Activated CD8-positive, alpha-beta memory T cell treated with anti-CD3 and anti-CD28 coated beads for 36 hours (primary cell): ENCODE data around the gene ADK. TPM values are rescaled to one million over a fixed set of nuclear protein-coding genes. Genes with fewer than 3 reads are reported as not detected.

Experiments used
- CTCF ChIA-PET: fragments of 350-600 bp; sonication (Branson Sonifier 250); formaldehyde crosslinking; loops from one replicate; lab custom pipeline; 2021; ENCODE audit warnings: antibody characterized with exemption; lab: Charles Lee
- POLR2A ChIA-PET: fragments of 350-600 bp; sonication (Branson Sonifier 250); formaldehyde crosslinking; loops from one replicate; lab custom pipeline; 2021; ENCODE audit warnings: antibody characterized with exemption; lab: Charles Lee
- total RNA-seq, 2 experiments: library from RNA; stranded (reverse); gene quantifications; one replicate each; pipeline ENCODE4 v1.2.3, GENCODE V29; 2021

ADK gene
- total RNA-seq, 2 experiments from 2014 or later, result 62.6 to 64.5 TPM

DNA sequence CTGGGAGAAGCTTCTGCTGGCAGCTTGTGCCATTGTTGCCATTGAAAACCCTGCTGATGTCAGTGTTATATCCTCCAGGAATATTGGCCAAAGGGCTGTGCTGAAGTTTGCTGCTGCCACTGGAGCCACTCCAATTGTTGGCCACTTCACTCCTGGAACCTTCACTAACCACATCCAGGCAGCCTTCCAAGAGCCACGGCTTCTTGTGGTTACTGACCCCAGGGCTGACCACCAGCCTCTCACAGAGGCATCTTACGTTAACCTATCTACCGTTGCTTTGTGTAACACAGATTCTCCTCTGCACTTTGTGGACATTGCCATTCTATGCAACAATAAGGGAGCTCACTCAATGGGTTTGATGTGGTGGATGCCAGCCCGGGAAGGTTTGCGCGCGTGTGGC, 220.7 kb downstream of the ADK start:
- POLR2A ChIA-PET, result no interaction called here

DNA sequence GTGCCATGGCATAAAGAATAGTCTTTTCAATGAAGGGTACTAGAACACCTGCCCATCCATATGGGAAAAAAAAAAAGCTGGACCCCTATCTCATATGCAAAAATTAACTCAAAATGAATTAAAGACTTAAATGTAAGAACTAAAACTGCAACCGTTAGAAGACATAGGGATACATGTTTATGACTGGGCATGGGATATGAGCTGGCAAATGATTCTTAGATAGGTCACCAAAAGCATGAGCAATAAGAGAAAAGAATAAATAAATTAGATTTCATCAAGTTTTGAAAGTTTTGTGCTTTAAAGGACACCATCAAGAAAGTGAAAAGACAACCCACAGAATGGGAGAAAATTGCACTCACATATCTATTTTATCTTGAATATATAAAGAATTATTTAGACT, 222.0 kb downstream of the ADK start:
- CTCF ChIA-PET, result no interaction called here
- POLR2A ChIA-PET, result interaction anchor here (0.6 kb wide), 1 partner anchor 407 kb away, joined by 14 read pairs; no protein-coding TSS in a partner anchor

More for the DNA sequence above, 220.7 kb downstream of the ADK start:
- CTCF ChIA-PET, result no interaction called here

DNA sequence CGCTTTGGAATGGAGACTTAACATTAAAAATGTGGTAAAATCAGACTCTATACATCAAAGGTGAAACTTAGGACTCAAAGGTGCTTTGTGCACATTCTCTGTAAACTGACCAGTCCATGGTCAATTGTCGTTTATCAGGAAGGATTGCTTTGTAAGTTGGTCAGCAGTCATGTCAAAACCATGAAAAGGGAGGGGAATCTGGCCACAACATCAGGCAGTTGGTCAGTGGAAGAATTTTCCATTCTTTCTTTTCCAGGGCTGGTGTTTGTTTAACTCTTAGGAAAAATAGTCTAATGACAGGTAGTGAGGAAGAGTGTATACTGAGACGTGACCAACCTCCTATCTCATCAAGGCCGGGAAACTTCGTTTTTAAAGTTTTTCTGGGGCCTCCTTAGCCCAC, 226.5 kb downstream of the ADK start:
- ChIA-PET POLR2A (no interaction called here), CTCF (no interaction called here)

DNA sequence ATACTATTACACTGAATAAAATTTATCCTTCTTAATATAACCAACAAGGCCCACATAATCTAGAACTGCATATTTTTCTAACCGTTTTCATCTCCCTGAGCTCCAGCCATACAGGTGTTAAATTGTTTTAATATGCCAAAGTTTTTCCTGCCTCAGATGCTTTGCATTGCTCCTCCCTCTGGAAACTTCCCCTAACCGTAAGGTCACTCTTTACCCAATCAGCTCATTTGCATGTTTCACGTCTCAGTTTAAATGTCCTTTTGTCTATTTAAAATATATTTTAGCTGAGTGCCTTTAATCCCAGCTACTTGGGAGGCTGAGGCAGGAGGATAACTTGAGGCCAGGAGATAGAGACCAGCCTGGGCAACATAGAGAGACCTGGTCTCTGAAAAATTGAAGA, 228.5 kb downstream of the ADK start:
- POLR2A ChIA-PET, result no interaction called here
- CTCF ChIA-PET, result no interaction called here

DNA sequence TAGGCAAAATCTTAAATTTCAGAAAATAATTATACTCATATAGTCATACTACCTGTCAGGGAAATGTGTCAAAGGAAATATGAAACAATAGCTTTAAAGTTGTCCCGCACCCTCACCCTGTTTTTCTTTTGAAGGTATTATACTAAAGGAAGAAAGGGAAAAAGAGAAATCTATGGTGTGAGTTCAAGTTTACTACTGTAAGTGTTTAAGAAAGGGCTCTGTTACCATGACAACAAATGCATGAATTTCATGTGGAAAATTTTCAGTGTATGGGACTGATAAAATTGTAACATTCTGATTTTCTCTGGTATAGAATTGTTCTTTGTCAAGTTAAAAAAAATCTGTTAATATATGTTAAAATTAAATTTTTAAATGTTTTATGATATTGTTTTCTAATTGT, 229.8 kb downstream of the ADK start:
- ChIA-PET CTCF (no interaction called here), POLR2A (no interaction called here)

DNA sequence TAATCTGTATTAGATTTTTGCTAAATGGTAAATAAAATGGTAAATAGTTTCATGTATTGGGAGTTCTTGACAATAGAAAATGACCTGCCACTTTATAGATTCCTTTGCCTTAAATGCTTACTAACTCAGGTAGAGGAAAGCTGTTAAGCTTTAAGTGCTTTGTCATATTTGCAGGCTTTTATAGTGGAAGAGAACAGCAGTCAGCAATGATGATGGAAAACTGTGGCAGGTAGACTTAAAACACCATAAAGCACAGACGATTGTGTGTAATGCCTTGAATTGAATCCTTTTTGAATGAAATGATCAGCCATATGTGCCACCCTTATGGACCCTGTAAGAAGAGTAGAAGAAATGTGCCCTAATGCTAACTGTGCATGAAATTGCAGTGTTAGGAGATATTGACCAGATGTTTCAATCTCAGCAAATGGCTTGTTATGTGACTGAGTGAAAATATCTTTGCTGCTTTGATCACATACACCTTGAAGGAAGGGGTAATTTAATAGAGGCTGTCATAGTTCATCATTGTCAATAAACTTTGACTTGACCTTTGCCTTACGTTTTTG, 230.4 kb downstream of the ADK start:
- CTCF ChIA-PET, result no interaction called here
- POLR2A ChIA-PET, result no interaction called here

DNA sequence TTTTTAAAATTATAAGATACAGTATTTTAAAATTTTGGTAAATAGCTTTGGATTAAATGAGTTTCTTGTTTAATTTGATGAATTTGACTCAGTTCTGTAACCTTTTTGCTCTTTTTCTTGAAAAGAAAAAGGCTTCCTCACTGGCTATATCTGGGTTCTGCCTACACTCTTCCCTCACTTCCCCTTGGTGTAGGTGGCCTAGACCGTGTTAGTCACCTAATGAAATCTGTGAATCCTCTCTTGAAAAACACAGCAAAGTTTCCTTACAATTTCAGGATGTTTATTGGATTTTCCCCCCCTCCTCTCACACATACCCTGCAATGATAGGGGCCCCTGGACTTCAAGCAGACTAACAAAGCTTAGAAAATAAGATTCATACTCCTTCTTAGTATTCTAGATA, 231.6 kb downstream of the ADK start:
- POLR2A ChIA-PET, result no interaction called here
- CTCF ChIA-PET, result no interaction called here

DNA sequence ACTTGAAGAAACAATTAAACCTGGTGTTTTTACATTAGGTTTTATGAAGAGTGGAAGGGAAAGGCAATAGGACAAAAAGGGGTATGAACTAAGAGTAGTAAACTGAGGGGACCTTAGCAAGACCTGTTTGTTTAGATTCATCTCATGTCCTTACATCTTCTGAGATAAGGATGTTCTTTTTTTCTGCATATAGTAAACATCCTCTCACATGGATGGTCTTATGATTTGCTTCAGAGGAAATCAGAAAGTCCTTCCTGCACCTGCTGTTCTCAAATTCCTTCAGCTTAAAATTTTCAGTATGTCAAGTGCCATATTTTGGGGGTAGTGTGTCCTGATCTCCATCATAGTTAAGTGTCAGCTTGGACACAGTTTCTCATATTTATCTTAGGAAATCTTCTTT, 232.6 kb downstream of the ADK start:
- CTCF ChIA-PET, result no interaction called here
- POLR2A ChIA-PET, result no interaction called here

DNA sequence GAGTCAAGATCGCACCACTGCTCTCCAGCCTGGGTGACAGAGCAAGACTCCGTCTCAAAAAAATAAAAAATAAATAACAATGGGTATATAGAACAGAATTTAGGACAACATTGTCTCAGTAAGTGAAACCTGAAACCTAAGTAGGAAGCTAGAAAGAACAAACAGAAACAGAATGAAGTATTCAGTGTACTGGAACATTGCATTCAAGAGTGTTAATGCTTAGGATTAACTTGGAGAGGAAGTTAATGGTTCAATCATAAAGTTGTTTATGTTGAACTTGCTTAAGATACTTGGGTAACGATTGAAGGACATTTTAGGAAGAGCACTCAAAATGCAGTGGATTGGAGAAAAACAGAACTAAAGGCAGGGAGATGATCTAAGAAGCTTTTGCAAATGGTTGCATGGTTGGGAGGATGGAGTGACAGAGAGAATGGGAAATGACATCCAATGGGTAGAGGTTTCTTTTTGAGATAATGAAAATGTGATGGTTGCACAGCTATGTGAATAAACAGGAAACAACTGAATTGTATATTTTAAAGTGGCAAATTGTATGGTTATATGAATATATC, 233.7 kb downstream of the ADK start:
- POLR2A ChIA-PET, result no interaction called here

DNA sequence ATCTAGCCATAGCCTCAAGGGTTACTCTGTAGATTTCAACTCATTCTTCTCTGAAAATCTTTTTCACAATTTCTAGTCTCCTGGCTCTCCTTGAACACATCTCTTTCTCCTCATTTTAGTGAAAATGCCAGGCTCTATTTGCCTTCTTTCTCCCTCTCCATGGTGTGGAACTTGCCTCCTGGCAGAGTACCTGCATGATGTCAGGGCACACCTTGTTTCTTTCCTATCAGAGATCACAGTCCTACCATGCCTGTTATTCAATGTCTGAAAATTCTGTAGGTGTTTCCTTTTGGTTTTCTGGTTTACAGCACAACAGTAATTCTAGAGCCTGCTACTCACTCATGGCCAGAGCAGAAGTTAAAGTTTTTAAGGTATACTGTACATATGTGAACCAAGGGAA, 237.8 kb downstream of the ADK start:
- ChIA-PET POLR2A (no interaction called here), CTCF (no interaction called here)

More for the DNA sequence above, 233.7 kb downstream of the ADK start:
- CTCF ChIA-PET, result no interaction called here

DNA sequence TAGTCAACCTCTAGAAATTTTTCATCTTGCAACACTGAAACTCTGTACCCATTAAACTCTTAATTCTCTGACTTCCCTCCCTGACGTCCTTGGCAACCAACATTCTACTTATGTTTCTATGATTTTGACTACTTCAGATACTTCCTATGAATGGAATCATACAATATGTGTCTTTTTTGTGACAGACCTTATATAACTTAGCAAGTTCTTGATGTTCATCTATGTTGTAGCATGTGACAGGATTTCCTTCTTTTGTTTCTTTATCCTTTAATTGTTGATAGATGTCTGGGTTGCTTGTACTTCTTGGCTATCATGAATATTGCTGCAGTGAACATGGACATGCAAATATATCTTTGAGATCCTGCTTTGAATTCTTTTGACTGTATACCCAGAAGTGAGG, 240.8 kb downstream of the ADK start:
- POLR2A ChIA-PET, result no interaction called here
- CTCF ChIA-PET, result no interaction called here

DNA sequence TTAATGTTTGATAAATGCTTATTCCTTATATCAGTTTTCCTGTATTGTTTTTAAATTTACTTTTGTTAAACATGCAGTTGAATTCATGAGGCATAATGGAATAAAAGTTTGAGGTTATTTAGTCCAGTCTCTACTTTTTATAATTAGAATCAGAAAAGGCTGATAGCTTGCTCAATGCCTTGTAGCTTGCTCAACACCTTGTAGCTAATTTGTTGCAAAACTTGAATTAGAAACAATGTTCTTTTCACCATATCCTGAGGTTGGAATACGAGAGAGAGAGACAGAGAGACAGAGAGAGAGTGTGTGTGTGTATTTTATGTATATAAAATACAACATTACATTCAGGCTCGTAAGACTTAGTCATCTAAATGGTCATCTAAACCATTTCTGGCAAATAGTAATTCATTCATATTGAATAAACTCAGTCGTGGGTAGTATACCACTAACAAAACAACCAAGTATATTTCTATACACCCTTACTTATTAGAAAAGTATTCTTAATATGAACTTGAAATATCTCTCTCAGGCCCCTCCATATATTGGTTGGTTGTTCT, 243.5 kb downstream of the ADK start:
- ChIA-PET POLR2A (no interaction called here), CTCF (no interaction called here)

DNA sequence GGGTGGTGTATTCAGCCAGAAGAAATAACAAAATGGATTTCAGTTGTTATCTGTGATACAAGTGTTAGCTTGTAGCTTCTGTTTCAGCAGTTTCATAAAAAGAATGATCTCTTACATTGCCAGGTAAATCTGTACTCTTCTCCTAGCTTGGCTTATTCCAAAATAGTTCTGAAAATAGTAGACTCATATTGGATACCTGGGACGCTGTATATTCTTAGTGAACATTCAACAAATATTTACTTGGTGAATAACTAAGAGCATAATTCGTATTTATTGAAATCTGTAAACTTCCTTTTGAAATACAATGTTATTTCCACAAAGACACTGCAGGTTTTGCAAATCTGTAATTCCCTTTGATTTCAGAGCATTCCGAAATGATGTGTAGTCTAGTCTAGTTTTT, 249.2 kb downstream of the ADK start:
- ChIA-PET CTCF (no interaction called here), POLR2A (no interaction called here)

DNA sequence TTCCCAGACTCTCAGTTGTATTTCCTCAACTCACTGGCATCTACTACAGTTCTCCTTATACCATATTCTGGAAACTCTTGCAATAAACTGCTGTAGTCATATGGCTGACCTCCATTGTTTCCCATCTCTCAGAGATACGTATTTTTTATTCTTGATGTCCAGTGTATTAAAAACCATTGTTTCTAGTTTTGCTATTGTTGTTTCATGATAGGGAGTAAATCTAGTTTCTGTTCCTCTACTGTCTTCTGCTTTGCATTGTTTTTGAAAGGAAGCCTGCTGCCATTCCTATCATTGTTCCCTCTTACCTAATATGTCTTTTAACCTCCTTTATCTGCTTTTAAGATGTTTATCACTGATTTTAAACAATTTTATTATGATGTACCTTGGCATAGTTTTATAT, 255.0 kb downstream of the ADK start:
- ChIA-PET POLR2A (no interaction called here), CTCF (no interaction called here)

DNA sequence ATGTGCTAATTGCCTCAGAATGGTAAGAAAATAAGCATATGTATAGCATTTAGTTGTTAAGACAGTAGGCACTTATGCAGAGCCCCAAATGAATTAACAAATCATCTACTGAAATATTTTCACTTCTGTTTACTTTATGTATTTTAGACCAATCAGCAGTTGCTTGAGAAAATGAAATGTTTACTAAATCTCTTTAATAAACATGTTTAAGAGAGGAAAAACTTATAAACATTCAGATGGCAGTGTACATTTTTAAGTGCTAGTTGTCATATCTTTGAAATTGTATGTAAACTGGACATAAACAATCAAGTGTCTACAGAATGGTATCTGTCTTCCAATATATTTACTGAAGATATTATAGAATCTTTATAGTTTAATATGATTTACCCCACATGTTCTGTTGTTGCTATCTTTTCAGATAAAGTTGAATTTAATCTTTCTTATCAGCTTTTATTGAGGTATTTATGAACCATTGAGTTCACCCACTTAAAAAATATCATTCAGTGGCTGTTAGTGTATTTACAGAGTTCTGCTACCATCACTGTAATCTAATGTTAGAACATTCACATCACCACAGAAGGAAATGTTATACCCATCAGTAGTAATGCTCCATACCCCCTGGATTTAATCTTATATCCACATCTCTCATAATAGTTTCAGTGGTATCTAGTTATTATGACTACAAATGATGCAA, 264.3 kb downstream of the ADK start:
- ChIA-PET POLR2A (no interaction called here), CTCF (no interaction called here)

DNA sequence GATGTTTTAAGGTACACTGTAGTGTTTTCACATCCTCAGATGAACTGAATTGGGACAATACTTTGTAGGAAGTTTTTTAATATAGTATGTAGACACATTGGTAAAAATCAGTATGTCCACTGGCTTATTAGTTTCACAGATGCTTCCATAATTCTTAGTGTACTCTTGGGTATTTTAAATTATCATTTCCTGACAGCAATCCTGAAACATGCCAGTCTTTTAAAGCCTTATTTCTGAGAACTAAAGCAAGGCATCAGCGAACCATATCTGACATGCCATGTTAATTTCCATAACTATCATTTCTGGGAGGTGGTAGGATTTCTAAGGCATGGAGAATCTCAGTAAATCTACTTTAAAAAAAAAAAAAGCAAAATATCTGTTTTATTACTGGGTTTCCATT, 266.4 kb downstream of the ADK start:
- CTCF ChIA-PET, result no interaction called here
- POLR2A ChIA-PET, result no interaction called here

DNA sequence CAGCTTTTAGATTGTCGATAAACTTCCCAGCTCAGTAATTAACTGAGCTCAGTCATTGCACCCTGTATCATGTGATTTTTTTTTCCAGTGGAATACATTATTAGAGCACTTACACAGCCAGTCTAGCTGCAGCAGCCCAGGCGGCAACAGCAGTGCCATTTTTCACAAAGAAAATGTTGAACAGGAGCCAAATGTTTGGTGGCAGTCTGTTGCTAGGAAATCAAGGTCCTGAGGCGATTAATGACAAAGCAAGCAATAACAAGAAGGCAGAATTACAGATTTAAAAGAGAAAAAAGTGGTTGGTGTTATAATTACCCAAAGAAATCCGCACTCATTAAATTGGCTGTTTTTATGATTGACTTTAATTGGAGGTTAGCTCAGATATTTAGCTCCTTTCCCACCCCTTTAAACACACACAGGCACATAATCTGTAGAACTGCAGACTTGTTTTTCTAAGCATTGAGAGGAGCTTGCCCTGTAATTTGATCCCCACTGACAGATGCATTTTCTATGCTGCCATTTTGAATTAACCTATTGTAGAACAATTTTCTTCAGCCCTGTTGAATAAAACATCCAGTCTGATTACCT, 267.4 kb downstream of the ADK start:
- ChIA-PET CTCF (no interaction called here), POLR2A (no interaction called here)

DNA sequence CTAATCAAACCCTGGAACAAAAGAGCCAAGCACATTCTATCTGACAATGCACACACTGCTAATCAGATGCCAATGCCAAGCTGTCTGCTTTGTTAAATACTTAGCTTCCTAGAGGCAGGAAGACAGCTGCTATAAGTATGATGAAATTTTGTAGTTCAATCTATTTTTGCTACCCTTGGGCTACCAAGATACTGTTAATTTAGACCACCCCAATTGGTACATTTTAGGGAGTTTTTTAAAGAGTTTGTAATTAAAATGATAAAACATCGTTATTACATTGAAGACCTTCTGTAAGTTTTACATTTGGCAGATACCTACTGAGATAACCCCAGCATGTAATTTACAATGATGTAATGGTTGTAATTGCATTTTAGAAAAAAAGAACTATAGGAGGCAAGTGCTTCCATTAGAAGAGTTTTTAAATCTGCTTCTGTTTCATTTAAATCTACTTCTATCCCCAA, 268.5 kb downstream of the ADK start:
- CTCF ChIA-PET, result interaction anchor here (2.5 kb wide), 1 partner anchor 680 kb away, joined by 8 read pairs; a partner anchor contains a TSS
- POLR2A ChIA-PET, result no interaction called here

DNA sequence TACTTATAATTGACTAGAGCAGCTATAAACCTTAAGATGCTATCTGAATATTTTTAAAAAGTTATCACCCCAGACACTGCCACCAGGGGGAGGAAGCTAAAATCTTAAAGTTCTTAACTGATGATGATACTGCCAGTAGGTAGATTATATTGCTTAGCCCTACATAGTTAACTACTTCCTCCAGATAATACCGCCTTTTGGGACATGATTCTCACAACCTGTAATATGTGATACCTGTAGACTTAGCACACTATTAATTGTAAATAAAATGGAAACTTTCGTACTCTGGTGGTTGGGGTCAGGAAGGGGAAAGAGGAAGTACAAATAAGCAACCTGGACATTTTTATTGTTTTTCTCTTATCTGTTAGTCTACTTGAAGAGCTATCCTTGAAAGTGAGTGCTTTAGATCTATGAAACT, 268.9 kb downstream of the ADK start:
- CTCF ChIA-PET, result interaction anchor here (2.5 kb wide), 1 partner anchor 680 kb away, joined by 8 read pairs; a partner anchor contains a TSS
- POLR2A ChIA-PET, result no interaction called here

DNA sequence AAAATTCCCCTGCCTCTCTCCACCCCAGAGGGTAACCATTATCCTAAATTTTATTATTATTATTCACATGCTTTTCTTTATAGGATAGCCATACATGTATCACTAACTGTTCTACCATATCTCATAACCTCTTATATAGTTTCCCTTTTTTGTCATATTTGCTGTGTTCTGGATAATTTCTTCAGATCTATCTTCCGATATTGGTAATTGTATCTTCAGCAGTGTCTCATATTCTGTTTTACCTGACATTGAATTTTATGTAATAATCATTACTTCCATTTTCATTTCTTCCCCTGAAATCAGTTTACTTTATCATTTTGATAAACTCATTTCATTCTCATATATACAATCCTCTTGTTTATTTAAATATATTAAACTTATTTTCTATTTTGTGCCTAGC, 273.5 kb downstream of the ADK start:
- POLR2A ChIA-PET, result interaction anchor here (0.6 kb wide), 1 partner anchor 638 kb away, joined by 5 read pairs; no protein-coding TSS in a partner anchor
- CTCF ChIA-PET, result no interaction called here
